ENCODE measurements around the gene ST3GAL3.
"Not testable (repeated sequence)": the region's sequence is repeated elsewhere in the genome, so short reads cannot be mapped to it uniquely, and the experiment has no call there.

The ST3GAL3 gene

GRCh38 chr1:43822040-43822690 lies 114.8 kb downstream of the ST3GAL3 start:
- DNase-seq (ENCODE audit: low read depth in 3 of 3) = no peak

- no peak for DNase-seq (ENCODE audit: low read depth in 3 of 3)
These were observed 117.5 kb downstream of the ST3GAL3 start for GRCh38 chr1:43824795-43825194.

- no peak for DNase-seq (ENCODE audit: low read depth in 3 of 3)
These were observed 121.2 kb downstream of the ST3GAL3 start for GRCh38 chr1:43828574-43828973.

- no peak for DNase-seq (ENCODE audit: low read depth in 3 of 3)
These were observed 123.5 kb downstream of the ST3GAL3 start for GRCh38 chr1:43830802-43831201.

- no peak for DNase-seq (ENCODE audit: low read depth in 3 of 3)
These were observed 124.5 kb downstream of the ST3GAL3 start for GRCh38 chr1:43831851-43832250.

GRCh38 chr1:43832255-43832654 lies 124.9 kb downstream of the ST3GAL3 start:
- DNase-seq (ENCODE audit: low read depth in 3 of 3) = peak in 1 of 3 experiments; percentile 9

GRCh38 chr1:43832998-43833397 lies 125.7 kb downstream of the ST3GAL3 start:
- DNase-seq (ENCODE audit: low read depth in 3 of 3) = no peak

GRCh38 chr1:43833902-43834279 lies 126.6 kb downstream of the ST3GAL3 start:
- not testable (repeated sequence) for DNase-seq (ENCODE audit: low read depth in 3 of 3)

GRCh38 chr1:43834280-43835081 lies 127.1 kb downstream of the ST3GAL3 start:
- peak in 1 of 3 experiments; percentile 8 for DNase-seq (ENCODE audit: low read depth in 3 of 3)

GRCh38 chr1:43835082-43836021 lies 128.0 kb downstream of the ST3GAL3 start:
- DNase-seq (ENCODE audit: low read depth in 3 of 3) = no peak

GRCh38 chr1:43836267-43836951 lies 129.1 kb downstream of the ST3GAL3 start:
- DNase-seq (ENCODE audit: low read depth in 3 of 3) = peak; percentile 11 to 65 (median 46)

- no peak for DNase-seq (ENCODE audit: low read depth in 3 of 3)
These were observed 131.7 kb downstream of the ST3GAL3 start for GRCh38 chr1:43839056-43839455.

- DNase-seq (ENCODE audit: low read depth in 3 of 3) = no peak
These were observed 134.2 kb downstream of the ST3GAL3 start for GRCh38 chr1:43841321-43842174.

- no peak for DNase-seq (ENCODE audit: low read depth in 3 of 3)
These were observed 134.8 kb downstream of the ST3GAL3 start for GRCh38 chr1:43842175-43842498.

- DNase-seq (ENCODE audit: low read depth in 3 of 3) = no peak
These were observed 136.3 kb downstream of the ST3GAL3 start for GRCh38 chr1:43843684-43844083.

GRCh38 chr1:43844114-43844513 lies 136.8 kb downstream of the ST3GAL3 start:
- no peak for DNase-seq (ENCODE audit: low read depth in 3 of 3)

- no peak for DNase-seq (ENCODE audit: low read depth in 3 of 3)
These were observed 140.0 kb downstream of the ST3GAL3 start for GRCh38 chr1:43847290-43847689.

- no peak for DNase-seq (ENCODE audit: low read depth in 3 of 3)
These were observed 140.5 kb downstream of the ST3GAL3 start for GRCh38 chr1:43847882-43848281.

GRCh38 chr1:43849670-43850069 lies 142.3 kb downstream of the ST3GAL3 start:
- DNase-seq (ENCODE audit: low read depth in 3 of 3) = no peak

- DNase-seq (ENCODE audit: low read depth in 3 of 3) = no peak
These were observed 143.4 kb downstream of the ST3GAL3 start for GRCh38 chr1:43850591-43851233.

All from stimulated activated CD4-positive, alpha-beta T cell treated with anti-CD3 and anti-CD28 coated beads, TNF-alpha, amount 100 ng/mL, for 24 hours (primary cell).